NOMO-1 (cell line): ENCODE results near the gene NMNAT3.

ENCODE experiments used
- DNase-seq, 2 experiments: peaks; one replicate each; lab custom pipeline; 2025; ENCODE audit not compliant: unreplicated experiment in 2 of 2; lab: John Stamatoyannopoulos, UW

NMNAT3 gene

GRCh38 chr3:139676108-139676507 is 1.7 kb downstream of the NMNAT3 start:
- DNase-seq = no peak

- DNase-seq = no peak
These were observed 2.4 kb downstream of the NMNAT3 start for GRCh38 chr3:139675327-139675726.

DNA sequence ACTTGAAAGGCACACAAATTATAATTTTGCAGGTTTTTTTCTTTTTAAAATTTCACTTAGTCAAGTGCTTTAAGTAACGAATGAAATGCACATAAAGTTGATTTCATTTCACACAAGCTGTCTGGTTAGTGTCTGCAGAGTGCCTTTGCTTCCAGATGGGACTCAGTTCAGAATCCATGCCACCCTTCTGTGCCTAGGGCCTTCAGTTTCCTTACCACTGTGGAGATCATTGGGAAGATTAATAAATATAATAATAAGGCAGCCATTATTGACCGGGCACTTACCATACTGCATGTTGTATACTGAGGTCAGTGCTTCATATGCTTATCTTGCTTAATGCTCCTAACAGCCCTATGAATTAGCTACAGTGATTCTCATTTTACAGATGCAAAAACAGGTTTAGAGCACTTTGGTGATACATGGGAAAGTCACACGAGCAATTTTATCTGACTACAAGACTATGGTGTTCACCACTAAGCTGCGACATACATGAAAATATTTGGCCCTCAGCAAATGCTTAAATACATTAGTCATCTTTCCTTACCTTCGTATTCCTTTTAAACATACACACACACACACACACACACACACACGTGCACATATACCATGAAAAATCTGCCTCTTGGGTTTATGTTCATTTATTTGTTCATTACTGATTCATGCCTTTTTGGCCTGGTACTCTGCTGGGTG is 3.1 kb downstream of the NMNAT3 start:
- no peak for DNase-seq

DNA sequence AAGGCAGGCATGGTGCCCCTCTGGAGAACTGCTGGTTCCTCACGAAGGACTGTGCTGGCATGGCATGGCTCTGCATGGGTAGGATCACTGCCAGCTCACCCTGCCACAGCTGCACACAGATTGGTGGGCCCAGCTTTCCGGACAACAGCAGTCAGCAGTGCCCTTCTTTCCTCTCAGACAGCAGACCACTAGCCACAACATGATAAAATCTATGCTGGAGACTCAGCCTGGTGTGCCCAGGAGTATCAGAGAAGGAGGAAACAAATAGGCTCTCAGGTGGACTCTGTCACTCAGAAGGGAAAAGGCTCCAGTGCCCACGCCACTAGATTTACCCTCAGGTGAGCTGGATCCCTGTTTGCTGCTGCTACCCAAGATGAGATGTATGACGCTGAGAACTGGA is 4.9 kb downstream of the NMNAT3 start:
- DNase-seq = no peak

GRCh38 chr3:139671863-139672646 is 5.7 kb downstream of the NMNAT3 start:
- no peak for DNase-seq

DNA sequence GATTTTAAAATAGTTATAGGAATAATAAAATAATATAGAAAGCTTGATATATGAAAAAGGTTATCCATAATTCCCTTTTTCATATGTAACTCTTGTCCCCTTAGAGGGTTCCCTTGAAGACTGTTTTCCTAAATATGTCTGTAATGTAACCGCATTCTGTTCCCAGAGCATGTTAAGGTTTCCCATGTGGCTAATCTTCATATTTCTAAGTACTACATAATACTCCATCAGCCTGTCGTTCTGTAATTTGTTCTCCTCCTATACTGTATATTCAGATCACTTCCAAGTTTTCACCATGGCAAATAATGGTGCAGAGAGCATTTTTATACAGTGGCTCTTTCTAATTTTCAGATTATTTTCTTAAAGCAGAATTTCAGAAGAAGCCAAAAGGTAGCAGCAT is 6.7 kb downstream of the NMNAT3 start:
- DNase-seq = no peak

DNA sequence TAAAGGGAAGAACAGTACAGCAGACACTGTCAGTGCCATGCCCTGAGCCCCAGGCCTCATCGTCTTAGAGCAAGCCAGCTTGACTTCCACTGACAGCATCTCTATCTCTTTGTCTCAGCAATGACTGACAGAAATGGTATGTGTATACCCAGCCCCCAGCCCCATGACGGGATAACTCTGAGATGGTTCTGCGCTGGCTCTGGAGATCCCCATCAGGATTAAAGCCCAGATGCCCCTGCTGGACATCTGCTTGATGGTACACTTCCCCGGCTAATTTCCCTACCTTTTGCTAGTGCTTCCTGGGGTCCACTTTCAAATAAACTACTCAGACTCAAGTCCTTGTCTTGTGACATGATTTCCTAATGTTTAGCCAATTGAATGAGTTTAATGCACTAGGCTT is 7.6 kb downstream of the NMNAT3 start:
- DNase-seq = no peak

GRCh38 chr3:139668332-139668731 is 9.4 kb downstream of the NMNAT3 start:
- no peak for DNase-seq

GRCh38 chr3:139664958-139665357 is 12.8 kb downstream of the NMNAT3 start:
- no peak for DNase-seq

GRCh38 chr3:139660269-139660668 is 17.5 kb downstream of the NMNAT3 start:
- no peak for DNase-seq

GRCh38 chr3:139659511-139659910 is 18.3 kb downstream of the NMNAT3 start:
- DNase-seq = no peak

DNA sequence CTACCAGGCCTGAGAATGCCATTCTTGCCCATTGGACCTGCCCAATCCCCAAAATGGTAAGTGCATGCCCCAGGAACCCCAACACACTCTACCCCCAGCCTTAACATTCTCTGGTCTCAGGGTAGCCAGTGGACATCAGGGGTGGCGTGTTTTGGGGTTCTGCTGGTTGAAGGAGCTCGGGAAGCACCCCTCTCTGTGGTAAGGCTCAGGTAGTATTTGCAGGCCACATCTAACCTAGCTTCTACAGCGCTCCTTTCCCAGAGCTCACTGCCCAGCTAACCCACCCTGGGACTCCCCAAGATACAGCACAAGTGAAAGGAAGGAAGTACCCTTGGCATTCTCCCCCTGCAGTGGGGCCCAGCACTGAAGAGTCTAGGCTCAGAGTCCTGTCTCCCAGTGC is 19.8 kb downstream of the NMNAT3 start:
- no peak for DNase-seq

DNA sequence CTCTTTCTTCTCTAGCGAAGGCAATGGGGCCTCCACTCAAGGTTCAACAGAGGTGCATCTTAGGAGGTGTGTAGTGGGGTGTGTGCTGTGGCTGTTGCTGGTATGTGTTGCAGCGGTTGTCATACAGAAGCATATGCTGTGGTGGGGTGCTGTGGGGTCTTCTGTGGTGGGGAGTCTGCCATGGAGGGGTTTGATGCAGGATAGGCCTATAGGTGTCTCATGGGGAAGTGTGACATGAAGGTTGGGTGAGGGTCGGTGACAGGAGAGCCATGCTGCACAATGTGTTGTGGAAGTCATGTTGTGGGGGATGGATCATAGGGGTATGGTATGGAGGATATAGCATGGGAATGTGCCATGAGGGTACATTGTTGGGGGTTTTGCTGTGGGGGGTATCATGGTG is 20.3 kb downstream of the NMNAT3 start:
- no peak for DNase-seq

- DNase-seq = no peak
These were observed 21.7 kb downstream of the NMNAT3 start for GRCh38 chr3:139655909-139656595.

- no peak for DNase-seq
These were observed 23.0 kb downstream of the NMNAT3 start for GRCh38 chr3:139654637-139655365.

- DNase-seq = no peak
These were observed 24.2 kb downstream of the NMNAT3 start for GRCh38 chr3:139653582-139653981.

- no peak for DNase-seq
These were observed 25.2 kb downstream of the NMNAT3 start for GRCh38 chr3:139652561-139652960.

GRCh38 chr3:139647866-139648435 is 29.8 kb downstream of the NMNAT3 start:
- DNase-seq = no peak

- no peak for DNase-seq
These were observed 31.3 kb downstream of the NMNAT3 start for GRCh38 chr3:139646512-139646911.

- peak in 1 of 2 experiments; percentile 49 for DNase-seq
These were observed 34.8 kb downstream of the NMNAT3 start for GRCh38 chr3:139642996-139643395.

DNA sequence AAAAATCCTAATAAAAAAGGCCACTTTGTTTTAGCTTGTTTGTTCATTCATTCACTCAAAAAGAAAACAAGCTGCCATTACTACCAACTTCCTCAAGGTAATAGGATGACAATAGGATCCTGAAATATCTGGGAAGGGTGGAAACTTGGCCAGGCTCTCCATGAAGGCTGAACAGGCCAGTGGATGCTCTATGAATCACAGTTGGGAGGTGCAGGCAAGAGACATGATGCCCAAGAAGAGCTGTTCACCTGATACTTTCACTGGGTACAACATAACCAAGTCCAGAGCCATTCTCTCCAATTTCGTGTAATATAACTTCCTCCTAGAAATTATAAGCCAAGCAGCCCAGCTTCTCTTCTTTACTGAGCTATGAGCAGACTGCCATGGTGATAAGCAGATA is 37.3 kb downstream of the NMNAT3 start:
- no peak for DNase-seq
